Kidney epithelial cell (primary cell): ENCODE results near the gene PDE11A. TPM values are rescaled to one million over a fixed set of nuclear protein-coding genes. Genes with fewer than 3 reads are reported as not detected.
"Not testable (repeated sequence)": the region's sequence is repeated elsewhere in the genome, so short reads cannot be mapped to it uniquely, and the experiment has no call there.

Experiments used
- DNase-seq: peaks from one replicate; pipeline ENCODE4 v3.0.0-alpha.2; 2010; ENCODE audit warnings: low read depth
- H3K27me3 ChIP-seq: 2 replicates; pipeline ENCODE4 v1.6.0; 2011; ENCODE audit warnings: low read length; ENCODE audit not compliant: control insufficient read depth, insufficient read depth
- H3K36me3 ChIP-seq: 2 replicates; pipeline ENCODE4 v1.5.1; 2011; ENCODE audit warnings: low read length; ENCODE audit not compliant: control insufficient read depth, insufficient read depth
- H3K4me3 ChIP-seq: 2 replicates; pipeline ENCODE4 v1.5.1; 2011; ENCODE audit warnings: low read depth, mild to moderate bottlenecking, control low read depth, low read length
- CTCF ChIP-seq: IDR thresholded peaks from 2 replicates; pipeline ENCODE4 v1.5.1; 2011; ENCODE audit warnings: mild to moderate bottlenecking, moderate library complexity, low read length, control low read depth, inconsistent platforms; ENCODE audit not compliant: insufficient read depth, poor library complexity, severe bottlenecking
- total RNA-seq: library from RNA; depleted of rRNA; stranded (reverse); fragments of >200 nt; gene quantifications from 2 replicates; pipeline ENCODE4 v1.2.3, GENCODE V29; 2015

PDE11A gene
- total RNA-seq, 1 donor from 2014 or later = 0.13 TPM

- no peaks in the 10 kb centered on the region for H3K27me3 ChIP-seq
- TF ChIP-seq CTCF = no peak
- no peak for DNase-seq
- no peaks in the 10 kb centered on the region for H3K36me3 ChIP-seq
- H3K4me3 ChIP-seq = no peak overlapping the region
Observed at GRCh38 chr2:177852389-177852788, 220.2 kb downstream of the PDE11A start.

GRCh38 chr2:177843188-177843587, 229.4 kb downstream of the PDE11A start:
- DNase-seq = no peak
- H3K36me3 ChIP-seq = no peaks in the 10 kb centered on the region
- no peak for TF ChIP-seq CTCF
- no peak overlapping the region for H3K4me3 ChIP-seq
- no peaks in the 10 kb centered on the region for H3K27me3 ChIP-seq

GRCh38 chr2:177842243-177842642, 230.3 kb downstream of the PDE11A start:
- Histone ChIP-seq H3K4me3 (no peak overlapping the region), H3K27me3 (no peaks in the 10 kb centered on the region), H3K36me3 (no peaks in the 10 kb centered on the region)
- no peak for TF ChIP-seq CTCF
- no peak for DNase-seq

GRCh38 chr2:177835418-177836204, 237.0 kb downstream of the PDE11A start:
- not testable (repeated sequence) for H3K36me3 ChIP-seq, H3K4me3 ChIP-seq, H3K27me3 ChIP-seq, DNase-seq

GRCh38 chr2:177832611-177833433, 239.8 kb downstream of the PDE11A start:
- no peaks in the 10 kb centered on the region for H3K27me3 ChIP-seq
- no peak overlapping the region for H3K4me3 ChIP-seq
- H3K36me3 ChIP-seq = no peaks in the 10 kb centered on the region
- DNase-seq = no peak
- no peak for TF ChIP-seq CTCF

- Histone ChIP-seq H3K36me3 (no peaks in the 10 kb centered on the region), H3K4me3 (no peak overlapping the region), H3K27me3 (no peaks in the 10 kb centered on the region)
- DNase-seq = no peak
- TF ChIP-seq CTCF = no peak
Observed at GRCh38 chr2:177830881-177831386, 241.6 kb downstream of the PDE11A start.
